ENCODE results near the gene RP2. TPM values are rescaled to one million over a fixed set of nuclear protein-coding genes. Genes with fewer than 3 reads are reported as not detected.

RP2 gene
- total RNA-seq, 6 experiments from 2014 or later = 4.0 to 8.4 (median 6.4) TPM

- Histone ChIP-seq H3K4me1 (no peaks in the 10 kb centered on the region), H3K9me3 (no peaks in the 10 kb centered on the region), H3K36me3 (no peaks in the 10 kb centered on the region), H3K27ac (no peak overlapping the region), H3K27me3 (no peaks in the 10 kb centered on the region), H3K4me3 (no peak overlapping the region)
- DNase-seq (no peak), ATAC-seq (no peak)
- 50% methylated on average over 1 of the region's 1 CpG for whole genome bisulfite sequencing (ENCODE audit: insufficient coverage, low coverage, low lambda C conversion rate, missing lambda C conversion rate)
- TF ChIP-seq POLR2A (IDR thresholded peaks at IDR 0.05) = no peak
- intact Hi-C loops (cut with DNase I) = no loop called here
Measured at GRCh38 chrX:46882266-46882665, 45.4 kb downstream of the RP2 start.

GRCh38 chrX:46884799-46885198 is 48.0 kb downstream of the RP2 start:
- intact Hi-C loops (cut with DNase I) = no loop called here
- no peak overlapping the region for H3K4me3 ChIP-seq
- no peaks in the 10 kb centered on the region for H3K9me3 ChIP-seq
- DNase-seq = no peak
- H3K27ac ChIP-seq = no peak overlapping the region
- no peak for ATAC-seq
- H3K36me3 ChIP-seq = no peaks in the 10 kb centered on the region
- H3K27me3 ChIP-seq = no peaks in the 10 kb centered on the region
- H3K4me1 ChIP-seq = no peaks in the 10 kb centered on the region
- WGBS (ENCODE audit: insufficient coverage, low coverage, low lambda C conversion rate, missing lambda C conversion rate) = 60% methylated on average over 3 of the region's 3 CpGs
- no peak for TF ChIP-seq CTCF (IDR thresholded peaks at IDR 0.05)
- no peak for TF ChIP-seq POLR2A (IDR thresholded peaks at IDR 0.05)

GRCh38 chrX:46898207-46898606 is 61.4 kb downstream of the RP2 start:
- intact Hi-C loops (cut with DNase I) = no loop called here
- no peak for TF ChIP-seq CTCF (IDR thresholded peaks at IDR 0.05)
- TF ChIP-seq POLR2A (IDR thresholded peaks at IDR 0.05) = no peak
- no peak overlapping the region for H3K4me3 ChIP-seq
- no peaks in the 10 kb centered on the region for H3K27me3 ChIP-seq
- H3K4me1 ChIP-seq = no peaks in the 10 kb centered on the region
- H3K27ac ChIP-seq = no peak overlapping the region
- ATAC-seq (no peak), DNase-seq (no peak)
- no peaks in the 10 kb centered on the region for H3K36me3 ChIP-seq
- H3K9me3 ChIP-seq = no peaks in the 10 kb centered on the region

- intact Hi-C loops (cut with DNase I) = no loop called here
- H3K36me3 ChIP-seq = no peaks in the 10 kb centered on the region
- WGBS (ENCODE audit: insufficient coverage, low coverage, low lambda C conversion rate, missing lambda C conversion rate) = 20% methylated on average over 7 of the region's 14 CpGs
- no peak overlapping the region for H3K27ac ChIP-seq
- H3K4me3 ChIP-seq = peak overlapping the region; percentile 31 to 43 (median 41)
- TF ChIP-seq POLR2A (IDR thresholded peaks at IDR 0.05) = no peak
- peak; percentile 51 to 69 (median 66) for TF ChIP-seq CTCF (IDR thresholded peaks at IDR 0.05)
- H3K27me3 ChIP-seq = no peaks in the 10 kb centered on the region
- no peaks in the 10 kb centered on the region for H3K9me3 ChIP-seq
- no peaks in the 10 kb centered on the region for H3K4me1 ChIP-seq
- peak; percentile 99 for ATAC-seq
- DNase-seq = peak; percentile 85 to 88 (median 86)
Measured at GRCh38 chrX:46903458-46904242, 66.8 kb downstream of the RP2 start.

GRCh38 chrX:46904626-46905025 is 67.8 kb downstream of the RP2 start:
- Histone ChIP-seq H3K36me3 (no peaks in the 10 kb centered on the region), H3K4me3 (no peak overlapping the region), H3K9me3 (no peaks in the 10 kb centered on the region), H3K4me1 (no peaks in the 10 kb centered on the region), H3K27me3 (no peaks in the 10 kb centered on the region), H3K27ac (no peak overlapping the region)
- TF ChIP-seq CTCF (IDR thresholded peaks at IDR 0.05) (no peak), POLR2A (IDR thresholded peaks at IDR 0.05) (no peak)
- ATAC-seq = no peak
- WGBS (ENCODE audit: insufficient coverage, low coverage, low lambda C conversion rate, missing lambda C conversion rate) = 64% methylated on average over 2 of the region's 2 CpGs
- intact Hi-C loops (cut with DNase I) = no loop called here
- no peak for DNase-seq

Data from right lobe of liver (tissue), 6 donors.